Measurements from ENCODE around the gene PLEKHH3. TPM values are rescaled to one million over a fixed set of nuclear protein-coding genes. Genes with fewer than 3 reads are reported as not detected.

The PLEKHH3 gene
- total RNA-seq, 4 donors from 2014 or later = 5.4 to 64.8 (median 7.4) TPM

DNA sequence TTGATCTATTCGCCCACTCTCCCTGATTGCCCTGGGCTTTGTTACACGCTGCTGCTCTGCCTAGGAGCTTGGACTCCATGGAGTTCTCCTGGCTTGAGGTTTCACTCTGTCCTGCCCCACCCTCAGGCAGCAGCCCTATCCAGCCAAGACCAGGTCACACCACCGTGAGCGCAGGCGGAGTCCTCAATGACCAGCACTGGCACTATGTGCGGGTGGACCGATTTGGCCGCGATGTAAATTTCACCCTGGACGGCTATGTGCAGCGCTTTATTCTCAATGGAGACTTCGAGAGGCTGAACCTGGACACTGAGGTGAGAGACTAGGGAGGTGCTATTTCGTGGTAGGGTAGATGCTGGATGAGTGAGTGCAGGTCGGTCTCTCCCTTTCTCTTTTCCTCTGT lies 9.0 kb upstream of the PLEKHH3 start:
- TF ChIP-seq, protein P1, sequence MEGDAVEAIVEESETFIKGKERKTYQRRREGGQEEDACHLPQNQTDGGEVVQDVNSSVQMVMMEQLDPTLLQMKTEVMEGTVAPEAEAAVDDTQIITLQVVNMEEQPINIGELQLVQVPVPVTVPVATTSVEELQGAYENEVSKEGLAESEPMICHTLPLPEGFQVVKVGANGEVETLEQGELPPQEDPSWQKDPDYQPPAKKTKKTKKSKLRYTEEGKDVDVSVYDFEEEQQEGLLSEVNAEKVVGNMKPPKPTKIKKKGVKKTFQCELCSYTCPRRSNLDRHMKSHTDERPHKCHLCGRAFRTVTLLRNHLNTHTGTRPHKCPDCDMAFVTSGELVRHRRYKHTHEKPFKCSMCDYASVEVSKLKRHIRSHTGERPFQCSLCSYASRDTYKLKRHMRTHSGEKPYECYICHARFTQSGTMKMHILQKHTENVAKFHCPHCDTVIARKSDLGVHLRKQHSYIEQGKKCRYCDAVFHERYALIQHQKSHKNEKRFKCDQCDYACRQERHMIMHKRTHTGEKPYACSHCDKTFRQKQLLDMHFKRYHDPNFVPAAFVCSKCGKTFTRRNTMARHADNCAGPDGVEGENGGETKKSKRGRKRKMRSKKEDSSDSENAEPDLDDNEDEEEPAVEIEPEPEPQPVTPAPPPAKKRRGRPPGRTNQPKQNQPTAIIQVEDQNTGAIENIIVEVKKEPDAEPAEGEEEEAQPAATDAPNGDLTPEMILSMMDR (IDR thresholded peaks at IDR 0.05; ENCODE audit: low read depth) = no peak

DNA sequence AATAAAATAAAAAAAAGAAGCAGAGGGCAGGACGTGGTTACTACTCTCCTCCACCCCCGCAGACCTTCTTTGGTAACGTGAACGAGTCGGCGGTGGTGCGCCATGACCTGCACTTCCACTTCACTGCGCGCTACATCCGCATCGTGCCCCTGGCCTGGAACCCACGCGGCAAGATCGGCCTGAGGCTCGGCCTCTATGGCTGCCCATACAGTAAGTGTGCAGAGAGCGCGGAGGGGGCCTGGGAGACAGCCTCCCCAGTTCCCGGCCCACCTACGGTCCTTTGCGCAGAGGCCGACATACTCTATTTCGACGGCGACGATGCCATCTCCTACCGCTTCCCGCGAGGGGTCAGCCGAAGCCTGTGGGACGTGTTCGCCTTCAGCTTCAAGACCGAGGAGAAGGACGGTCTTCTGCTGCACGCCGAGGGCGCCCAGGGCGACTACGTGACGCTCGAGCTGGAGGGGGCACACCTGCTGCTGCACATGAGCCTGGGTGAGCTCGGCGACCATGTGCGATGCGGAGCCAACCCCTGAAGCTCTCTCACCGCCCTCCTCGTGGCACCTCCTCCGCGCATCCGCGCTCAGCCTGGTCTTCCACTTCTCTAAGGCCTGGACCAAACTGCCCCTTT lies 8.2 kb upstream of the PLEKHH3 start:
- TF ChIP-seq, protein P1 (IDR thresholded peaks at IDR 0.05; ENCODE audit: low read depth) = no peak

DNA sequence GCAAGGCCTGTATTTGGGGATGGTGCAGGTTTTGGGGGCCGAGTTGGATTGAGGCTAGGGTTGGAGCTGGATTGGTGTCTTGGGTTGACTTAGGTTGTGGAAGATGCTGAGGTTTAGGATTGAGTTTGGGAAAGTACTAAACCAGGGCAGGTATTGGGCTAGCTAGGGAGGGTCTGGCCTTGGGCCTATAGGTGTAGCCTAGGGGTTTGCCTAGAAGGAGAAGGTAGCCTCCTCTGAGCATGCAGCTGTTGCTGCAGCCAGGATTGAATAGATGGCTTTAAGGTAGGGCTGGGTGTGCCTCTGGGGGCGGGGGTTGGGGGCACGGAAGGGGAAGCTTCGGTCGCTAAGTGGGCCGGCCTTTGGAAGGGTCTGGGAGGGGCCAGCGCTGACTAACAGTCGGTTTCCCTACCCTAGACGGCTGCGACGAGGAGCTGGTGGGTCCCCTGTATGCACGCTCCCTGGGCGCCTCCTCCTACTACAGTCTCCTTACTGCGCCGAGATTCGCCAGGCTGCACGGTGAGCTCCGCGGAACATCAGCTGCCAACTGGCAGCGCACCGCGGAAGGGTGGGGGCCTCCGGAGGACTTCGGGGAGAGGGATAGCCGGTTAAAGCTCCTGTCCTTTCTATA lies 6.7 kb upstream of the PLEKHH3 start:
- TF ChIP-seq, protein P1 (IDR thresholded peaks at IDR 0.05; ENCODE audit: low read depth) = no peak

DNA sequence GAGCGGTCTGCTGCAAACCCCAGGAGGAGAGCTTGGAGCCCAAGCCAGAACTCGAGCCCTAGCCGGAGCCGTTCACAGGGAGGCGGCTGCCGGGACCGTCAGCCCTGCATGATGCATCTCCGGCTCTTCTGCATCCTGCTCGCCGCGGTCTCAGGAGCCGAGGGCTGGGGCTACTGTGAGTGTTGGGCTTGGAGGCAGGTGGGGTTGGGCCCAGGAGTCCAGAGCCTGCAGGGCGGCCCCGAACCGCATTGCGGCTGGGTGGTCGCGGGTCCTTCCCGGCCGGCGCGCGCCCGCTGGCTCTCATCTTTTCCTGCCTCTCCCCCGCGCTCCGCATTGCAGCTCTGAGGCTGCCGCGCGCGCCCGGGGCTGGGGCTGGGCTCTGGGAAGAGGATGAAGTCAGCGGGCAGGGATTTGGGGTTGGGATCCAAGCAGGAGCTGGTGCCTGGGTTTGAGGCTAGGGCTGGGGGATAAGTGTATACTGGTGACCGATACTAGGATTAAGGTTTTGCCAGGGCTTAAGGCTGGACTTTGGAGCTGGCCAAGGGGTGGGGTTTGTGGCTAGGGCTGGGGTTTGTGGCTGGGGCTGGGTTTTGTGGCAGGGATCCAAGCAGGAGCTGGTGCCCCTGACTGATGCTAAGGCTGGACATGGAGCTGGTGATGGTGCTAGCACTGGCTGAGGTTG lies 6.1 kb upstream of the PLEKHH3 start:
- TF ChIP-seq, protein P1 (IDR thresholded peaks at IDR 0.05; ENCODE audit: low read depth) = no peak

DNA sequence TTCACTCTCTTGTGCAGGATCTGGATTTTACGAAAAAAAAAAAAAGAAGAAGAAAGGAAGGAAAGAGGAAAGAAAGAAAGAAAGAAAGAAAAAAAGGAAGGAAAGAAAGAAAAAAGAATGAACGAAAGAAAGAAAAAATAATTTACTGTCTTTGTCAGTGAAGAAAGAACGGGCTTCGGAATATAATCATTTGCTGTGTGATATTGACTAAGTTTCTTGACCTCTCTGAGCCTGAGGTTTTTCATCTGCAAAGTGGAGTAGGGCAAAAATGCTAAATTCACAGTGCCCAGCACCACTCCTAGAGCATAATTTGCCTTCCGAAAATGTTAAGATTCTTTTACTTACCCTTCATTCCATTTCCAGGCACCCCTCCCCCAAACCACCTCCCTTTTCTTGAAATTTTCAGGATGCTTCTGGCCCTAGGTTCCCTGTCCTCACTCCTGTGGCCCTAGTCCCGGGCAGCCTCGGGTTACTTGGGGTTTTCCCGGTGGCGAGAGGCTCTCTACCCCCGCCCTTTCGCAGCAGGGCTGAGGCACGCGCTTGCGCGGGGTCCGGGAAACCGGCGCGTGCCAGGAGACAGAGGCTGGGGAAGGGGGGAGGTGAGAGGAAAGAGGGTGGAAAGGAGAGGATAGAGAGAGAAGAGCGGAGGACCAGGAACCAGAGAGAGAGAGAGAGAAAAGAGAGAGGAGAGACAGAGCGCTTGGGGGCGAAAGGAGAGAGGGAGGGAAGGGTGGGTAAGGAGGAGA lies 5.4 kb upstream of the PLEKHH3 start, which contains the start of gene CNTNAP1:
CNTNAP1 (plus strand) TSS at position 556 of the 746 bp plus-strand sequence. CDS start 299 bp downstream, outside the sequence.
- TF ChIP-seq, protein P1 (IDR thresholded peaks at IDR 0.05; ENCODE audit: low read depth) = no peak

DNA sequence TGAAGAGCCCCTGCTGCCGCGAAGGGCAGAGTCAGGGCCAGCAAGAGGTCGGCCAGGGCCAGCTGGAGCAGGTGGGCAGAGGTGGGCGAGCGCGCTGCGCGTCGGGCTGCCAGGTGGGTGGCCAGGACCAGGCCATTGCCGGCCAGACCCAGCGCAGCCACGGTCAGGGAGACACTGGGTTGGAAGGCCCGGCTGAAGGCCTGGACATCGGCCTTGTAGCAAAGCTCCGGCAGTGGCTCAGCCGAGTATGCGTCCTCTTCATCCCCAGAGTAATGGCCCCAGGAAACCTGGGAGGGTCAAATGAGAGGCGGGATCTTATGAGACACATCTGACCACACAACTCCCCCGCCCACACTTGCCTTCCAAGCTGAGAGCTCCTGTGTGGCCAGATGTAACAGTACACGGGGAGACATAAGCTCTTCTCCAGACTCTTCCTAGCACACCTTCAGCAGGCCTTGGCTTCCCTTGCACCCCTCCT lies 3.6 kb upstream of the PLEKHH3 start:
- TF ChIP-seq, protein P1 (IDR thresholded peaks at IDR 0.05; ENCODE audit: low read depth) = no peak
